Measurements from ENCODE around the gene LCN10. TPM values are rescaled to one million over a fixed set of nuclear protein-coding genes. Genes with fewer than 3 reads are reported as not detected.
A peak's percentile ranks its signal among the peaks of the same experiment; 100 is the strongest.

The LCN10 gene
- total and polyA plus RNA-seq, 2 of the 13 experiments (the other 11 are each of a cell fraction or from before 2014, with no cell fraction given) = 0.53 to 0.61 TPM

- TF ChIP-seq NCOA5 (CRISPR knock-in tag; IDR thresholded peaks at IDR 0.05) = no peak
- TF ChIP-seq ZNF816 (CRISPR knock-in tag; IDR thresholded peaks at IDR 0.05; ENCODE audit: borderline replicate concordance) = no peak; the same call in 1 of the 2 replicates
- TF ChIP-seq TEAD3 (CRISPR knock-in tag; optimal IDR thresholded peaks at IDR 0.05; ENCODE audit: borderline replicate concordance) = peak; percentile 26
- TF ChIP-seq ZIK1 (CRISPR knock-in tag; IDR thresholded peaks at IDR 0.05; ENCODE audit: borderline replicate concordance, low read depth) = no peak
- TF ChIP-seq MIER3 (CRISPR knock-in tag; IDR thresholded peaks at IDR 0.05; ENCODE audit: borderline replicate concordance) = no peak
- TF ChIP-seq YY1 (IDR thresholded peaks at IDR 0.05; ENCODE audit: insufficient read depth, insufficient replicate concordance, low read depth, low read length) = no peak
- no peak for TF ChIP-seq CENPX (CRISPR knock-in tag; IDR thresholded peaks at IDR 0.05)
- TF ChIP-seq ZNF510 (CRISPR knock-in tag; IDR thresholded peaks at IDR 0.05; ENCODE audit: low read depth) = 0 out of 2 replicates have a peak, but pooled peaks have one; percentile 16
- TF ChIP-seq ETV5 (CRISPR knock-in tag; IDR thresholded peaks at IDR 0.05; ENCODE audit: borderline replicate concordance) = peak; percentile 72; the same call in 1 of the 2 replicates
- no peak for TF ChIP-seq PAF1 (CRISPR knock-in tag; IDR thresholded peaks at IDR 0.05)
- TF ChIP-seq FOSL1 (CRISPR knock-in tag; IDR thresholded peaks at IDR 0.05; ENCODE audit: borderline replicate concordance) = no peak
- no peak for TF ChIP-seq ZNF773 (CRISPR knock-in tag; IDR thresholded peaks at IDR 0.05; ENCODE audit: borderline replicate concordance)
- TF ChIP-seq HIVEP1 (CRISPR knock-in tag; IDR thresholded peaks at IDR 0.05) = no peak
- TF ChIP-seq ZNF781 (CRISPR knock-in tag; IDR thresholded peaks at IDR 0.05; ENCODE audit: borderline replicate concordance, not compliant biosample characterization) = no peak
- TF ChIP-seq ZNF784 (CRISPR knock-in tag; IDR thresholded peaks at IDR 0.05; ENCODE audit: borderline replicate concordance) = no peak
- TF ChIP-seq REST (IDR thresholded peaks at IDR 0.05; ENCODE audit: borderline replicate concordance in 1 of 2, low read depth in 1 of 2, low read length in 2 of 2) = peak in 1 of 2 experiments; percentile 38; a peak in 1 of 4 replicates
- peak; percentile 90 for TF ChIP-seq NR2F6 (IDR thresholded peaks at IDR 0.05)
- peak; percentile 85 for TF ChIP-seq NR2F6 (CRISPR knock-in tag; IDR thresholded peaks at IDR 0.05)
- TF ChIP-seq ZNF746 (CRISPR knock-in tag; IDR thresholded peaks at IDR 0.05) = no peak; the same call in 1 of the 2 replicates
- TF ChIP-seq ZNF704 (CRISPR knock-in tag; IDR thresholded peaks at IDR 0.05; ENCODE audit: borderline replicate concordance) = no peak
- TF ChIP-seq KMT2B (CRISPR knock-in tag; IDR thresholded peaks at IDR 0.05) = no peak
- TF ChIP-seq REPIN1 (CRISPR knock-in tag; IDR thresholded peaks at IDR 0.05; ENCODE audit: borderline replicate concordance, low read depth) = no peak
- TF ChIP-seq ZNF549 (CRISPR knock-in tag; IDR thresholded peaks at IDR 0.05) = no peak
- no peak for TF ChIP-seq PCBP2 (optimal IDR thresholded peaks at IDR 0.05; ENCODE audit: low read depth, low read length, poor library complexity, severe bottlenecking)
- TF ChIP-seq SNAI1 (CRISPR knock-in tag; IDR thresholded peaks at IDR 0.05; ENCODE audit: borderline replicate concordance) = no peak
These were observed 44.8 kb downstream of the LCN10 start (continued) for GRCh38 chr9:136697821-136698526.
